CD4-positive, alpha-beta T cell treated with Interleukin-4 for 1 hour (primary cell): ENCODE measurements around the gene RUSC1.

Experiments used
- DNase-seq, 2 donors: peaks; one replicate each; pipeline ENCODE4 v3.0.0-alpha.2; 2020 to 2022

The RUSC1 gene

GRCh38 chr1:155296661-155297060 is 24.0 kb upstream of the RUSC1 start:
- no peak for DNase-seq

- no peak for DNase-seq
These were observed 23.3 kb upstream of the RUSC1 start for GRCh38 chr1:155297384-155297783.

DNA sequence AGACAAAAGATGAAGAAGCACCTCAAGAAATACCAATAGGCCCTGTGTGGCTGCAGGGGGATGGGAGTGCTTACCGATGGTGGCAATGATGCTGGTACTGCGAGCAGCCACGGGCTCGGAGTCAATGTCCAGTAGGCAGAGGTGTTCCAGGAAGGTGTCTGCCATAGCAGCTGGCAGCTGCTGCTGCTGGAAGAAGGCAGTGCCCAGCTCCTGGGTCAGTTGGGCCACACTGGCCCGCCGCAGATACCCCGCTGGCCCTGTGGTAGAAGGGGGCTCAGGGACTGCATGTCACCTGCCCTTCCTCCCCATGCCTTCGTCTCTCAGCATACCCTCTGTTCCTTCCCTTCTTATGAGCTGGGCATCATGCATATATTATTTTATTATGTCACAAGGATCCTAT is 20.7 kb upstream of the RUSC1 start:
- DNase-seq: no peak

DNA sequence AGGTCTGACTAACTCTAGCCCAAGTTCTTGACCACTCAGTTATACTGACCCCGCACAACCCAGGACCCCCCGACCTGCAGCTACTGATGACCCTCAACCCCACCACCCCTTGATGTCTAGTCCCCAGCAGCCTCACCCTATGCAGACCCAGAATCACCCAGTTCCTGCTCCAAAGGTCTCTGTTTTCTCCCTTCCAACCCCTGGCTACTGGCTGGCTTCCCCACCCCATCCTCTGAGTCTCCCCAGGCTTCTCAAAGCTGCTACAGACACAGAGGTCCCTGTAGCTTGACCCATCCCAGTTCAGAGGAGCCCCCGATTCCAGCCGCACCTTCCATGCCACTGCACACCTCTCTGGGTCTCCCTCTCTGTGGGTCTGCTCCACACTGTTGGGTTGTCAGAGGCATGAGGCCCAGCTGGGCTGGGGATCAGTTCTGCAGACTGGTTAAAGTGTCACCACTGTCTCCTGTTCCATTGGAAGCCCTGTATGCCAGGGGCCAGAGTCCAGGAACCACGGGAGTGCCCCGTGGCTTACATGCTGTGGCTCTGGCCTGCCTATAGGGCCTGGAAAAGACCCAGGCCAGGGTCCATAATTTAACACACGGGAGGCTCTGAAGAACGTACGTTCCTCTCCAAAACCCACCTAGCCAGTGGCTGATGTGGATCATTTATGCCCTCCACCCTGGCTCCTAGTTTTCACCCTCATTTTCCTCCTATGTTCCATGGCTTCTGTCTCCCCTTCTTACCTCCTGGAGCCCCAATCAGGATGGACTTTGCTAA is 20.0 kb upstream of the RUSC1 start:
- DNase-seq: no peak

- no peak for DNase-seq
These were observed 19.3 kb upstream of the RUSC1 start, which contains the start of gene PKLR for GRCh38 chr1:155301342-155301841. PKLR (minus strand) TSS chr1:155301438; CDS start chr1:155301395, 43 bp downstream.

GRCh38 chr1:155304558-155305063 is 16.1 kb upstream of the RUSC1 start:
- no peak for DNase-seq

GRCh38 chr1:155305881-155306391 is 14.8 kb upstream of the RUSC1 start:
- no peak for DNase-seq

DNA sequence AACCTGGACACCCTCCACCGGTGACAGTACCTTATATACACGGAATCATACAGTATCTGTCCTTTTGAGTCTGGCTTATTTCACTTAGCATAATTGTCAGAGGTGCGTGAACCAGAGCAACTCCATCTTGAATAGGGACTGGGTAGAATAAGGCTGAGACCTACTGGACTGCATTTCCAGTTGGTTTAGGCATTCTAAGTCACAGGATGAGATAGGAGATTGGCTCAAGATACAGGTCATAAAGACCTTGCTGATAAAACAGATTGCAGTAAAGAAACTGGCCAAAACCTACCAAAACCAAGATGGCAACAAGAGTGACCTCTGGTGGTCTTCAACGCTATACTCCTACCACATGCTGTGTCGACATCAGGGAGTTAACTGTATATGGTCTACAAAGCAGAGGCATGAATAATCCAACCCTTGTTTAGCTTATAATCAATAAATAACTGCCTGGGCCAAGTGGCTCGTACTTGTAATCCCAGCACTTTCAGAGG is 13.4 kb upstream of the RUSC1 start:
- peak; percentile 30 to 32 for DNase-seq

DNA sequence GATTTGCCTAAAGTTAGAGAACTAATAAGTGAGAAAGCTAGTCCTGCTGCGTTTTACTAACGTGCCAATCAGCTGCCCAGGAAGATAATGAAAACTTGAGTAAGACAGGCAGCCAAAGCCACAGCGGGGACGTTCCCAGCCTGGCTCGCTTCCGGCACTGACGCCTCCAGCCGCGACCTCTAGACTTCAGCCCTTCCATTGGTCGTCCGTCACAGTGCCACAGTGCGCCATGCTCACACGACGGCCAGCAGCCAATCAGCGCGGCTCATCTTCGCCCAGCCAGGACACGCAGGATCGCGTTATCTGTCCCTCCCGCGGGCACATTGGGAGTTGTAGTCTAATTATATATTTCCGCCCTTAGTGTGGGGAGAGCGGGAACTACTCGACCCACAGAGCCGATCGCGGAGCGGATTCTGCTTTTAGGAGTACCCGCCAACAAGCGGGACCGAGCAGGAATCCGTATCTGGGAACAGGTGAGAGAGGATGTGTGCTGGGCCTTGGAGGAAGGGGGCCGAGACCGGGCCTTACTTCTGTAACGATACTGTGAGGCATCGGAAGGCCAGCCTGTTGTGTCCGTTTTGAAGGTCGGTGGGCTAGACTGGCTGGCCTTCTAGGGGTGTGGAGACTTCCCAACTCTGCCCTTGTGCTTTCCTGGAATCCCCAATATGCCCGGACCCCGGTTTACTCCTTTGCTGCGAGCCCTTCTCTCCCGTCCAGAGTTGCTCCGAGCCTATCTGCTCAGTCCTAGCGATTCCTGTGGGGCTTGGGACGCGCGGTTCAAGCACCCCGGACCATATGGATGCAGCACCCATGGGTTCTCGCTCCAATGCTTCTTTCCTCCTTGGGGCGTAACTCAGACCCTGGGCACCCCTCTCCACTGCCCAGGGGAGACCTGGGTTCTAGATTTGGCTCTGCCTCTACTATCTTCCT is 11.9 kb upstream of the RUSC1 start, which contains the start of gene FDPS:
TSS of gene FDPS (plus strand) at position 374 of the 930 bp plus-strand sequence. CDS start 924 bp downstream, outside the sequence.
- DNase-seq: peak; percentile 99

GRCh38 chr1:155309423-155310021 is 11.2 kb upstream of the RUSC1 start:
- no peak for DNase-seq

DNA sequence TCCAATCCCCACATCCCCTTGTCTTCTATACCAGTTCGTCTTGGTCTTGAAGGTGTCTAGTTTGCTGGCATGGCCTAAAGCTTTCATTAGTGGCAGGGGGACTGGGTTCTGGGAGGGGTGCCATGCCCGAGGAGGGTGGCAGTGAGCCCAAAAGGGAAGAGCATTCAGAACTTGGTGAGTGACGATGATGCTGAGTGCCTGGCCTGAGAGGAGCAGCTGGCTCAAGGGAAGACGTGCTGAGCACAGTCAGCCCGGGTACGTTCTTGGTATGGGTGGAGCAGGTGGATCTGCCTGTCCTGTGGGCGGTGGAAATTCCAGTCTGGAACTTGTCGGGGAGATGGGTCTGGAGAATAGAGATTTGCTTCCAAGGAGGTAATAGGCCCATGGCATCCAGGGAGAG is 7.4 kb upstream of the RUSC1 start:
- no peak for DNase-seq

GRCh38 chr1:155316922-155317321 is 3.8 kb upstream of the RUSC1 start:
- no peak for DNase-seq

DNA sequence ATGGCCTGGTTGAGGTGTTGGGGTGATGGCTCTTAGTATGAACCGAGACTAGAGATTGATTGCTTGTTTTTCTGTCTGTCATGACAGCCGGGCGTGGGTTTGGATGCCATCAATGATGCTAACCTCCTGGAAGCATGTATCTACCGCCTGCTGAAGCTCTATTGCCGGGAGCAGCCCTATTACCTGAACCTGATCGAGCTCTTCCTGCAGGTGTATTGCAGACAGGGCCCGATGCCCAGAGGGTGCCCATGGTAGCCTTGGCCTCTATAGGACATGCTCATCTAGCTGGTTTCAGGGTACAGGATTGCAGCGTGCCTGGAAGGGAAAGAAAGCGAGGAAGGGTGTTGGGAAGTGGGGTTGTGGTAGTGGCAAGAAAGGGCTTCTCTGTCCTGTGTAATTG is 2.6 kb upstream of the RUSC1 start:
- DNase-seq: no peak

- DNase-seq: no peak
These were observed 1.2 kb upstream of the RUSC1 start for GRCh38 chr1:155319536-155319935.

- peak in 1 of 2 donors; percentile 12 for DNase-seq
These were observed 442 bp upstream of the RUSC1 start for GRCh38 chr1:155320252-155320651.

DNA sequence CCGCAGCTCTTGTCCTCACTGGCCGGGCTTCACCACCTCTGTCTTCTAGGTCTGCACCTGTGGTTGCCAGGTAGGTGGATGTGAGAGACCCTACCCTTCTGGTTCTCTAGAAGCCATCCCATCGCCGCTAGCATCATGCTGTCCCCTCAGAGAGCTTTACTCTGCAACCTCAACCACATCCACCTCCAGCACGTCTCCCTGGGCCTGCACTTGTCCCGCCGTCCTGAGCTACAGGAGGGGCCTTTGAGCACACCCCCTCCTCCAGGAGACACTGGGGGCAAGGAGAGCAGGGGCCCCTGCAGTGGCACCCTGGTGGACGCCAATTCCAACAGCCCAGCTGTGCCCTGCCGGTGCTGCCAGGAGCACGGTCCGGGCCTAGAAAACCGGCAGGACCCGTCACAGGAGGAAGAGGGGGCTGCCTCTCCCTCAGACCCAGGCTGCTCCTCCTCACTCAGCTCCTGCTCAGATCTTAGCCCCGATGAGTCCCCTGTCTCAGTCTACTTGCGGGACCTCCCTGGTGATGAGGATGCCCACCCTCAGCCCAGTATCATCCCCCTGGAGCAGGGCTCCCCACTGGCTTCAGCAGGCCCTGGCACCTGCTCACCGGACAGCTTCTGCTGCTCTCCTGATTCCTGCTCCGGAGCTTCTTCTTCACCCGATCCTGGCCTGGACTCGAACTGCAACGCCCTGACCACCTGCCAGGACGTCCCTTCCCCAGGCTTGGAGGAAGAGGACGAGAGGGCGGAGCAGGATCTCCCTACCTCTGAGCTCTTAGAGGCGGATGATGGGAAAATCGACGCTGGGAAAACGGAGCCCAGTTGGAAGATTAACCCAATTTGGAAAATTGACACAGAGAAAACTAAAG is 1.2 kb downstream of the RUSC1 start:
- no peak for DNase-seq

GRCh38 chr1:155322571-155322952 is 1.9 kb downstream of the RUSC1 start:
- no peak for DNase-seq

- DNase-seq: peak; percentile 76 to 84
These were observed 2.4 kb downstream of the RUSC1 start for GRCh38 chr1:155322953-155323728.

- peak; percentile 83 to 87 for DNase-seq
These were observed 3.0 kb downstream of the RUSC1 start for GRCh38 chr1:155323729-155324036.

DNA sequence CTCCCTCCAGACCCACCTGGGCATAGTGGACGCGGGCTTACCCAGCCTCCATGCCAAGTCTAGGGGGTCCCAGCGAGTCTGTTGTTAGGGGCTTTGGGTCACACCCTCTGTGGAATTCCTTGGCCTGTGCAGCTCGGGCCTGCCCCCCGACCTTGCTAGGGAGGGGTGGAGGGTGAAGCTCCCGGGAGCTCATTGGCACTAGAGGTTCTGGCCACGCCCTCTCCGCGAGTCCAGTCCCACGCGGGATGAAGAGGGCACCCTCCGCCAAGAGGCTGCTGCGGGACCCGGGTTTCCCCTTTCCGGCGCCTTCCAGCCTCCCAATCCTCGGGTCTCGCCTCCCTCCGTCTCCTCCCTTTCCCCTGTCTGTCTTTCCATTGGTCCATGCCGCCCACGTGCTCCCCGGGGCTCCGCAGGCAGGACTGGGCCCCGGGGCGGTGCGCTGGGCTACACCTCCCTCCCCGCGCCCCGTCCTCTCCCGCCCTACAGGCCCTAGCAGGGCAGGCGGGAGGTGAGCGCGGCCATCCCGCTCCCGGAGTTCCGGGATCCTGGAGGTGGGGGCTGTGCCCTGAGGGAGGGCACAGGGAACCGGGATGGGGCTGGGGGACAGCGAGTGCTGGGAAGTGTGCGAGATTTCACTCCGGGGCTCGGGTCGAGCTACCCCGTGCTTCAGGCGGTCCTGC is 3.5 kb downstream of the RUSC1 start:
- peak; percentile 89 to 91 for DNase-seq
